ENCODE measurements around the gene FYB1. TPM values are rescaled to one million over a fixed set of nuclear protein-coding genes. Genes with fewer than 3 reads are reported as not detected.

Gene FYB1
- total and polyA plus RNA-seq, 2 of the 4 experiments (the other 2 are of a cell fraction): not detected

GRCh38 chr5:39215857-39216256 lies 3.5 kb downstream of the FYB1 start:
- no peak overlapping the region for H2BK120ac ChIP-seq (ENCODE audit: low read depth, low read length)
- TF ChIP-seq CTCF (conservative IDR thresholded peaks at IDR 0.05; ENCODE audit: low read depth, low read length) (no peak), RCOR1 (IDR thresholded peaks at IDR 0.05; ENCODE audit: insufficient replicate concordance, low read length) (no peak), CHD1 (IDR thresholded peaks at IDR 0.05; ENCODE audit: low read depth, low read length) (no peak), MXI1 (IDR thresholded peaks at IDR 0.05; ENCODE audit: borderline replicate concordance, low read depth, low read length) (no peak), MAFK (IDR thresholded peaks at IDR 0.05; ENCODE audit: low read depth, low read length) (no peak), RAD21 (IDR thresholded peaks at IDR 0.05; ENCODE audit: low read length) (no peak), RFX5 (IDR thresholded peaks at IDR 0.05; ENCODE audit: low read depth, low read length) (no peak), FOS (IDR thresholded peaks at IDR 0.05; ENCODE audit: low read depth, low read length) (no peak), MAZ (IDR thresholded peaks at IDR 0.05; ENCODE audit: borderline replicate concordance, low read depth, low read length) (no peak), BHLHE40 (IDR thresholded peaks at IDR 0.05; ENCODE audit: low read depth, low read length) (no peak), NFE2L2 (IDR thresholded peaks at IDR 0.05; ENCODE audit: low read depth, low read length) (no peak), POLR2A (IDR thresholded peaks at IDR 0.05; ENCODE audit: low read depth, low read length) (no peak), USF2 (IDR thresholded peaks at IDR 0.05; ENCODE audit: low read depth, low read length) (no peak), SMC3 (IDR thresholded peaks at IDR 0.05; ENCODE audit: low read depth, low read length) (no peak), ELK1 (IDR thresholded peaks at IDR 0.05; ENCODE audit: borderline replicate concordance, low read depth, low read length) (no peak), CEBPB (IDR thresholded peaks at IDR 0.05; ENCODE audit: low read depth, low read length) (no peak)
- H3K14ac ChIP-seq (replicated peaks; ENCODE audit: low read depth, low read length): no peak overlapping the region
- no peak overlapping the region for H2BK20ac ChIP-seq (ENCODE audit: low read depth, low read length)
- no peaks in the 10 kb centered on the region for H3K9me1 ChIP-seq (ENCODE audit: insufficient read depth, low read length)
- no peak overlapping the region for H2AFZ ChIP-seq (replicated peaks; ENCODE audit: low read length, poor library complexity)
- 100% methylated on average over 1 of the region's 3 CpGs; no CpG with 5 or more reads in 1 of the 2 experiments for WGBS, 2 experiments (ENCODE audit: extremely low coverage in 2 of 2, insufficient read length in 1 of 2)
- no peaks in the 10 kb centered on the region for H3K79me1 ChIP-seq (ENCODE audit: low read depth in 1 of 2, low read length in 2 of 2)
- H4K20me1 ChIP-seq (ENCODE audit: insufficient read depth, low read length): no peaks in the 10 kb centered on the region
- no peaks in the 10 kb centered on the region for H3K36me3 ChIP-seq (ENCODE audit: control insufficient read depth, insufficient read depth, low read length)
- dilution Hi-C loops (cut with HindIII; ENCODE audit: low sequenced_read_pairs, unreplicated experiment): no loop called here
- no peak overlapping the region for H4K8ac ChIP-seq (ENCODE audit: low read depth in 2 of 2, low read length in 2 of 2)
- no peaks in the 10 kb centered on the region for H3K4me1 ChIP-seq (ENCODE audit: control insufficient read depth, insufficient read depth, low read length)
- H2AK5ac ChIP-seq (ENCODE audit: low read depth, low read length): no peak overlapping the region
- H3K27ac ChIP-seq (ENCODE audit: insufficient read depth, low read length): no peak overlapping the region
- H3K23ac ChIP-seq (ENCODE audit: low read depth, low read length): no peak overlapping the region
- BruUV-seq (replicated peaks): no TSS peak
- H3K9me3 ChIP-seq (ENCODE audit: control insufficient read depth, insufficient read depth, low read length): no peaks in the 10 kb centered on the region
- no peak overlapping the region for H3K4me2 ChIP-seq (ENCODE audit: low read depth, low read length)
- H4K5ac ChIP-seq (ENCODE audit: low read depth, low read length): no peak overlapping the region
- peaks cover 2% of the 10 kb centered on the region for H3K27me3 ChIP-seq (ENCODE audit: control insufficient read depth, insufficient read depth, low read length)
- no peak overlapping the region for H2AK9ac ChIP-seq (replicated peaks; ENCODE audit: low read depth, low read length, poor library complexity)
- no peak overlapping the region for H3K4me3 ChIP-seq (ENCODE audit: insufficient read depth, low read depth, low read length)
- H3K9ac ChIP-seq (ENCODE audit: low read depth, low read length): no peak overlapping the region
- DNase-seq (no peak), ATAC-seq (ENCODE audit: low read depth) (no peak)
- no peak overlapping the region for H3K4ac ChIP-seq (ENCODE audit: low read depth, low read length)
- no peak overlapping the region for H3K18ac ChIP-seq (ENCODE audit: low read depth, low read length)
- H3K56ac ChIP-seq (ENCODE audit: extremely low read depth, insufficient read depth, low read length): no peak overlapping the region
- ChIA-PET POLR2A (ENCODE audit: unreplicated experiment) (no interaction called here), CTCF (interaction anchor here (2.5 kb wide), 1 partner anchor 68 kb away, joined by 18 read pairs; no protein-coding TSS in a partner anchor)
- no peak overlapping the region for H2BK5ac ChIP-seq (ENCODE audit: low read depth, low read length, poor library complexity, severe bottlenecking)
- intact Hi-C loops (cut with micrococcal nuclease): loop anchor here (5.0 to 10.0 kb wide), 3 partner anchors 66 to 221 kb away; no protein-coding TSS in a partner anchor
- in situ Hi-C loops (cut with MboI; ENCODE audit: low sequenced_read_pairs): loop anchor here (25.0 kb wide), 1 partner anchor 346 kb away; no protein-coding TSS in a partner anchor
- no peak overlapping the region for H4K91ac ChIP-seq (ENCODE audit: insufficient read depth, low read depth, low read length)
- no peak overlapping the region for H2BK15ac ChIP-seq (ENCODE audit: low read depth, low read length)
